Body of pancreas (tissue), 4 donors: ENCODE data around the gene BCS1L. TPM values are rescaled to one million over a fixed set of nuclear protein-coding genes. Genes with fewer than 3 reads are reported as not detected.

Source experiments
- ATAC-seq: fragments of 150-250 bp; one replicate; pipeline ENCODE4 v1.9.1; 2016
- DNase-seq, 4 donors: peaks; one replicate each; pipeline ENCODE4 v3.0.0-alpha.2; 2019
- H3K27ac ChIP-seq, 4 donors: fragments of 200-600 bp; sonication (generic); 1 replicate in 3 of 4; 2 replicates in 1 of 4; pipeline versions ENCODE4 v1.5.1 to v1.6.1; 2016 to 2019; ENCODE audit warnings: mild to moderate bottlenecking in 1 of 4, mixed read lengths in 1 of 4, moderate library complexity in 1 of 4
- H3K27me3 ChIP-seq, 2 donors: fragments of 200-600 bp; sonication (generic); one replicate each; pipeline ENCODE4 v1.6.0; 2016; ENCODE audit warnings: mild to moderate bottlenecking in 1 of 2
- H3K36me3 ChIP-seq, 2 donors: fragments of 200-600 bp; sonication (generic); replicated peaks in 1 of 2; 2 replicates each; pipeline ENCODE4 v1.5.1; 2016; ENCODE audit warnings: low read depth in 2 of 2; ENCODE audit not compliant: insufficient read depth in 1 of 2
- H3K4me1 ChIP-seq: fragments of 200-600 bp; sonication (generic); one replicate; pipeline ENCODE4 v1.6.0; 2016
- H3K4me3 ChIP-seq, 2 donors: fragments of 200-600 bp; sonication (generic); 1 replicate in 1 of 2; 2 replicates in 1 of 2; pipeline ENCODE4 v1.5.1; 2016 to 2019
- H3K9me3 ChIP-seq, 3 donors: fragments of 200-600 bp; sonication (generic); 1 replicate in 2 of 3; 2 replicates in 1 of 3; pipeline ENCODE4 v1.5.1; 2016
- POLR2A ChIP-seq, 3 donors: fragments of 450-650 bp; IDR thresholded peaks; one replicate each; pipeline ENCODE4 v1.6.1; 2016; ENCODE audit warnings: antibody characterized with exemption in 3 of 3, mild to moderate bottlenecking in 2 of 3
- WGBS, 2 donors: methylation state at CpG; one replicate each; pipeline ENCODE4 v1.1.5; 2017; 5-methylcytosine and 5-hydroxymethylcytosine counted together
- intact Hi-C: fragments of 100-400 bp; cut with DNase I; formaldehyde crosslinking; loops from one replicate; pipeline ENCODE4 v1.15.1; 2023
- total RNA-seq, 2 donors: library from RNA; depleted of rRNA; stranded (reverse); fragments of >200 nt; gene quantifications; one replicate each; pipeline ENCODE4 v1.1.0, GENCODE V29; 2016
- TF ChIP-seq, protein P1 (sequence below), 7 experiments: fragments of 450-650 bp in 4 of 7; fragments of 200-600 bp in 3 of 7; sonication (generic) in 3 of 7; IDR thresholded peaks; one replicate each; pipeline ENCODE4 v1.5.1; 2016 to 2019; ENCODE audit warnings: antibody characterized with exemption in 7 of 7

BCS1L gene
- total RNA-seq, 2 donors from 2014 or later: 34.2 to 64.3 TPM

DNA sequence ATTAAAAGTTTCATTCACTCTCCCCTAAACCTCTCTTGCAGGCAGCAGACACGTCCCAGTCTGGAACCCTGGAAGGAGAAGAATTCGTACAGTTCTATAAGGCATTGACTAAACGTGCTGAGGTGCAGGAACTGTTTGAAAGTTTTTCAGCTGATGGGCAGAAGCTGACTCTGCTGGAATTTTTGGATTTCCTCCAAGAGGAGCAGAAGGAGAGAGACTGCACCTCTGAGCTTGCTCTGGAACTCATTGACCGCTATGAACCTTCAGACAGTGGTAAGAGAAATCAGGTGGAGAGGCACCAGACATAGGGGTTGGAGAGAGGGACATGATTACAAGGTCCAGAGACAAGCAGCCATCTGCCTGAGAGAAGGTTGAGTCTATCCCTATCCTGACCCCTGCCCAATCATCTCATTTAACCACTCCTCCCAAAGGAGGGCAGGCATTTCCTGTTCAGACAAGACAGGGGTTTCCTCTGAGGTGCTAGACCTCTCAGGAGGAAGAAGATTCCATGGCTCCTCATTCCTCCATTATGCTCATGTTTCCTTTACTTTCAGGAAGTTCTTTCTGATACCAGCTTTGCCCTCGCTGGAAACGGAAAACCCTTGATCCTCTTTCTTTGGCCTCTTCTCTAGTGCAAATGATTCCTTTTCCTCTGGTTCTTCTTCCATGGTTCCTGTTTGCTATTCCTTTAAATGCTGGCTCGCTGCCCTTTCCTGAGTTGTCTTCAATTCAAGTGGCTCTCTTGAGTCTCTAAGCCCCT lies 36.7 kb upstream of the BCS1L start:
- Histone ChIP-seq H3K36me3 (no peaks in the 10 kb centered on the region), H3K27ac (no peak overlapping the region), H3K27me3 (no peaks in the 10 kb centered on the region), H3K4me3 (no peak overlapping the region), H3K4me1 (no peaks in the 10 kb centered on the region), H3K9me3 (no peaks in the 10 kb centered on the region)
- DNase-seq: no peak
- 42 to 58% methylated on average over 7 of the region's 7 CpGs for whole genome bisulfite sequencing, 2 donors
- no peak for ATAC-seq
- intact Hi-C loops: no loop called here
- TF ChIP-seq POLR2A (IDR thresholded peaks at IDR 0.05): no peak
- TF ChIP-seq, protein P1, sequence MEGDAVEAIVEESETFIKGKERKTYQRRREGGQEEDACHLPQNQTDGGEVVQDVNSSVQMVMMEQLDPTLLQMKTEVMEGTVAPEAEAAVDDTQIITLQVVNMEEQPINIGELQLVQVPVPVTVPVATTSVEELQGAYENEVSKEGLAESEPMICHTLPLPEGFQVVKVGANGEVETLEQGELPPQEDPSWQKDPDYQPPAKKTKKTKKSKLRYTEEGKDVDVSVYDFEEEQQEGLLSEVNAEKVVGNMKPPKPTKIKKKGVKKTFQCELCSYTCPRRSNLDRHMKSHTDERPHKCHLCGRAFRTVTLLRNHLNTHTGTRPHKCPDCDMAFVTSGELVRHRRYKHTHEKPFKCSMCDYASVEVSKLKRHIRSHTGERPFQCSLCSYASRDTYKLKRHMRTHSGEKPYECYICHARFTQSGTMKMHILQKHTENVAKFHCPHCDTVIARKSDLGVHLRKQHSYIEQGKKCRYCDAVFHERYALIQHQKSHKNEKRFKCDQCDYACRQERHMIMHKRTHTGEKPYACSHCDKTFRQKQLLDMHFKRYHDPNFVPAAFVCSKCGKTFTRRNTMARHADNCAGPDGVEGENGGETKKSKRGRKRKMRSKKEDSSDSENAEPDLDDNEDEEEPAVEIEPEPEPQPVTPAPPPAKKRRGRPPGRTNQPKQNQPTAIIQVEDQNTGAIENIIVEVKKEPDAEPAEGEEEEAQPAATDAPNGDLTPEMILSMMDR (IDR thresholded peaks at IDR 0.05): no peak

- no peak for TF ChIP-seq POLR2A (IDR thresholded peaks at IDR 0.05)
- TF ChIP-seq, protein P1 (IDR thresholded peaks at IDR 0.05): no peak
- ATAC-seq (no peak), DNase-seq (no peak)
- H3K27ac ChIP-seq: no peak overlapping the region
- WGBS, 2 donors: 71% methylated on average over 3 of the region's 3 CpGs
- no peaks in the 10 kb centered on the region for H3K4me1 ChIP-seq
- H3K9me3 ChIP-seq: no peaks in the 10 kb centered on the region
- intact Hi-C loops: no loop called here
- no peaks in the 10 kb centered on the region for H3K36me3 ChIP-seq
- no peaks in the 10 kb centered on the region for H3K27me3 ChIP-seq
- H3K4me3 ChIP-seq: no peak overlapping the region
These were observed 36.1 kb upstream of the BCS1L start for GRCh38 chr2:218623366-218623705.

- intact Hi-C loops: no loop called here
- no peak for TF ChIP-seq POLR2A (IDR thresholded peaks at IDR 0.05)
- TF ChIP-seq, protein P1 (IDR thresholded peaks at IDR 0.05): no peak
- Histone ChIP-seq H3K36me3 (no peaks in the 10 kb centered on the region), H3K9me3 (no peaks in the 10 kb centered on the region), H3K4me3 (no peak overlapping the region), H3K4me1 (no peaks in the 10 kb centered on the region), H3K27ac (no peak overlapping the region), H3K27me3 (no peaks in the 10 kb centered on the region)
- WGBS, 2 donors: 75 to 82% methylated on average over 4 of the region's 4 CpGs
- no peak for ATAC-seq
- no peak for DNase-seq
These were observed 33.1 kb upstream of the BCS1L start for GRCh38 chr2:218626369-218626768.

- Histone ChIP-seq H3K9me3 (no peaks in the 10 kb centered on the region), H3K4me1 (no peaks in the 10 kb centered on the region), H3K4me3 (no peak overlapping the region), H3K27me3 (no peaks in the 10 kb centered on the region), H3K36me3 (no peaks in the 10 kb centered on the region), H3K27ac (no peak overlapping the region)
- 91 to 93% methylated on average over 4 of the region's 4 CpGs for WGBS, 2 donors
- no peak for DNase-seq
- intact Hi-C loops: no loop called here
- TF ChIP-seq POLR2A (IDR thresholded peaks at IDR 0.05): no peak
- TF ChIP-seq, protein P1 (IDR thresholded peaks at IDR 0.05): no peak
- no peak for ATAC-seq
These were observed 31.5 kb upstream of the BCS1L start for GRCh38 chr2:218627939-218628338.

DNA sequence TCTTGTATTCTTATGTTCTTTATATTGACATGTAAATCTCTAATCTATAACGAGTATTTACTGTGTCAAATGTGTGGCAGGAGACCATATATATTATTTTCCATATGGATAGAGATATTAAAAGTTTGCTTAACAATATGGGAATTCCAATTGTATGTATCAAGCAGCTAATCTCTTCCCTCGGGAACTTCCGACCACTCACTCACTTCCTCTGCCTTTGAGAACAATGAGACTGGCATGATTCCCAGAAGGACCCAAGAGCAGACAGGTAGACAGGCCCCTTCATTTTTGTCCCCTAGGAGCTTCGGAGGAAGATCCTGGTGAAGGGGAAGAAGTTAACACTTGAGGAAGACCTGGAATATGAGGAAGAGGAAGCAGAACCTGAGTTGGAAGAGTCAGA lies 27.6 kb upstream of the BCS1L start:
- H3K36me3 ChIP-seq: peaks cover 0 to 7% of the 10 kb centered on the region in 2 donors
- TF ChIP-seq, protein P1 (IDR thresholded peaks at IDR 0.05): no peak
- no peak for TF ChIP-seq POLR2A (IDR thresholded peaks at IDR 0.05)
- 32 to 49% methylated on average over 4 of the region's 4 CpGs for WGBS, 2 donors
- no peaks in the 10 kb centered on the region for H3K9me3 ChIP-seq
- no peak for DNase-seq
- intact Hi-C loops: no loop called here
- no peaks in the 10 kb centered on the region for H3K27me3 ChIP-seq
- ATAC-seq: no peak
- H3K4me3 ChIP-seq: no peak overlapping the region
- H3K27ac ChIP-seq: no peak overlapping the region
- no peaks in the 10 kb centered on the region for H3K4me1 ChIP-seq
